Testis (tissue), 3 donors: ENCODE measurements around the gene C4orf50. TPM values are rescaled to one million over a fixed set of nuclear protein-coding genes. Genes with fewer than 3 reads are reported as not detected.

Source experiments
- DNase-seq: peaks from one replicate; pipeline ENCODE4 v3.0.0-alpha.2; 2019
- H3K27ac ChIP-seq, 2 donors: fragments of 200-600 bp; sonication (generic); one replicate each; pipeline ENCODE4 v1.5.1; 2019
- H3K27me3 ChIP-seq: fragments of 200-600 bp; sonication (generic); one replicate; pipeline ENCODE4 v1.5.1; 2019
- H3K36me3 ChIP-seq: fragments of 200-600 bp; sonication (generic); one replicate; pipeline ENCODE4 v1.5.1; 2017; ENCODE audit warnings: low read depth; ENCODE audit errors: missing control alignments
- H3K4me1 ChIP-seq: fragments of 200-600 bp; sonication (generic); one replicate; pipeline ENCODE4 v1.5.1; 2019
- H3K4me3 ChIP-seq, 2 donors: fragments of 200-600 bp; sonication (generic); one replicate each; pipeline ENCODE4 v1.5.1; 2017 to 2019
- H3K9me3 ChIP-seq: fragments of 200-600 bp; sonication (generic); one replicate; pipeline ENCODE4 v1.5.1; 2017
- CTCF ChIP-seq, 3 experiments: fragments of 450-650 bp in 2 of 3; fragments of 200-600 bp in 1 of 3; sonication (generic) in 1 of 3; IDR thresholded peaks; one replicate each; pipeline ENCODE4 v1.5.1; 2016 to 2019; ENCODE audit warnings: antibody characterized with exemption in 3 of 3, mild to moderate bottlenecking in 2 of 3, moderate library complexity in 1 of 3
- POLR2A ChIP-seq: fragments of 450-650 bp; IDR thresholded peaks from one replicate; pipeline ENCODE4 v1.6.1; 2017; ENCODE audit warnings: antibody characterized with exemption, mild to moderate bottlenecking, moderate library complexity
- WGBS, 2 donors: methylation state at CpG; one replicate each; pipeline ENCODE4 v1.1.5; 2018; 5-methylcytosine and 5-hydroxymethylcytosine counted together
- intact Hi-C: fragments of 100-400 bp; cut with DNase I; formaldehyde crosslinking; loops from one replicate; pipeline ENCODE4 v1.15.1; 2023; ENCODE audit warnings: low total_unique reads
- polyA plus RNA-seq: library from polyadenylated mRNA; stranded (reverse); fragments of 350-450 nt; fragmentation: Illumina TruSeq; extraction: RNeasy Lipid Tissue Mini Kit (QIAGEN cat#74804); gene quantifications from one replicate; pipeline ENCODE4 v1.2.3, GENCODE V29; 2014; ENCODE audit warnings: low read depth, low replicate concordance; ENCODE audit not compliant: insufficient read depth
- total RNA-seq, 2 donors: library from RNA; depleted of rRNA; stranded (reverse); fragments of >200 nt; gene quantifications; one replicate each; pipeline ENCODE4 v1.2.3, GENCODE V29; 2016

Gene C4orf50
- total and polyA plus RNA-seq, 3 donors from 2014 or later = 1.1 to 2.7 (median 1.8) TPM

GRCh38 chr4:5980436-5981155 is 37.6 kb downstream of the C4orf50 start:
- H3K4me1 ChIP-seq = no peaks in the 10 kb centered on the region
- H3K9me3 ChIP-seq = no peaks in the 10 kb centered on the region
- DNase-seq = no peak
- H3K27ac ChIP-seq = no peak overlapping the region
- 61 to 73% methylated on average over 3 of the region's 3 CpGs for WGBS, 2 donors
- intact Hi-C loops = no loop called here
- H3K36me3 ChIP-seq = no peaks in the 10 kb centered on the region
- H3K27me3 ChIP-seq = no peaks in the 10 kb centered on the region
- TF ChIP-seq POLR2A (no peak), CTCF (IDR thresholded peaks at IDR 0.05) (no peak)
- H3K4me3 ChIP-seq = no peak overlapping the region

- no peaks in the 10 kb centered on the region for H3K36me3 ChIP-seq
- 43% methylated on average over 11 of the region's 11 CpGs for WGBS, 2 donors
- DNase-seq = no peak
- no peaks in the 10 kb centered on the region for H3K27me3 ChIP-seq
- TF ChIP-seq POLR2A (no peak), CTCF (IDR thresholded peaks at IDR 0.05) (no peak)
- intact Hi-C loops = no loop called here
- H3K9me3 ChIP-seq = no peaks in the 10 kb centered on the region
- H3K27ac ChIP-seq = no peak overlapping the region
- no peak overlapping the region for H3K4me3 ChIP-seq
- H3K4me1 ChIP-seq = no peaks in the 10 kb centered on the region
Observed at GRCh38 chr4:5979981-5980380, 38.2 kb downstream of the C4orf50 start.

- TF ChIP-seq CTCF (IDR thresholded peaks at IDR 0.05) (no peak), POLR2A (no peak)
- Histone ChIP-seq H3K27me3 (no peaks in the 10 kb centered on the region), H3K36me3 (no peaks in the 10 kb centered on the region), H3K9me3 (no peaks in the 10 kb centered on the region), H3K4me1 (no peaks in the 10 kb centered on the region), H3K27ac (no peak overlapping the region), H3K4me3 (no peak overlapping the region)
- intact Hi-C loops = no loop called here
- DNase-seq = no peak
- WGBS, 2 donors = 82% methylated on average over 9 of the region's 9 CpGs
Observed at GRCh38 chr4:5976921-5977320, 41.3 kb downstream of the C4orf50 start.

- no peaks in the 10 kb centered on the region for H3K4me1 ChIP-seq
- no peak overlapping the region for H3K4me3 ChIP-seq
- H3K36me3 ChIP-seq = no peaks in the 10 kb centered on the region
- intact Hi-C loops = no loop called here
- WGBS, 2 donors = 70 to 92% methylated on average over 6 of the region's 6 CpGs
- H3K27me3 ChIP-seq = no peaks in the 10 kb centered on the region
- DNase-seq = no peak
- no peak for TF ChIP-seq POLR2A
- no peak for TF ChIP-seq CTCF (IDR thresholded peaks at IDR 0.05)
- H3K9me3 ChIP-seq = no peaks in the 10 kb centered on the region
- H3K27ac ChIP-seq = no peak overlapping the region
Observed at GRCh38 chr4:5976431-5976830, 41.8 kb downstream of the C4orf50 start.

GRCh38 chr4:5974321-5974720 is 43.9 kb downstream of the C4orf50 start:
- no peaks in the 10 kb centered on the region for H3K36me3 ChIP-seq
- H3K9me3 ChIP-seq = no peaks in the 10 kb centered on the region
- H3K4me1 ChIP-seq = no peaks in the 10 kb centered on the region
- intact Hi-C loops = no loop called here
- 77 to 80% methylated on average over 15 of the region's 15 CpGs for WGBS, 2 donors
- TF ChIP-seq CTCF (IDR thresholded peaks at IDR 0.05) (no peak), POLR2A (no peak)
- no peaks in the 10 kb centered on the region for H3K27me3 ChIP-seq
- DNase-seq = no peak
- no peak overlapping the region for H3K27ac ChIP-seq
- H3K4me3 ChIP-seq = no peak overlapping the region
